IMR-90 (cell line): ENCODE results near the gene HELZ. TPM values are rescaled to one million over a fixed set of nuclear protein-coding genes. Genes with fewer than 3 reads are reported as not detected.

Experiments used
- ATAC-seq: fragments of 200-7000 bp; cut with Tn5 transposase; 2 replicates; pipeline ENCODE4 v1.9.1; 2020; ENCODE audit warnings: low read depth, mild to moderate bottlenecking, moderate library complexity
- BruUV-seq: library from RNA; stranded (reverse); fragments of 400-500 nt; replicated peaks from 2 replicates; lab custom pipeline; 2021; lab: Mats Ljungman, UMichigan
- CTCF ChIA-PET: fragments of 300-600 bp; formaldehyde crosslinking; extraction: SDS; loops from one replicate; lab custom pipeline; 2021; ENCODE audit warnings: antibody characterized with exemption; lab: Yijun Ruan, JAX
- POLR2A ChIA-PET: fragments of 300-600 bp; sonication (Branson Sonifier 250); formaldehyde crosslinking; loops from one replicate; lab custom pipeline; 2022; ENCODE audit warnings: antibody characterized with exemption; ENCODE audit not compliant: unreplicated experiment; lab: Charles Lee
- DNase-seq: peaks from one replicate; pipeline ENCODE4 v3.0.0; 2013
- H2AFZ ChIP-seq: replicated peaks from 2 replicates; pipeline ENCODE3; 2013; ENCODE audit warnings: low read length, mild to moderate bottlenecking; ENCODE audit not compliant: poor library complexity
- H2AK5ac ChIP-seq: 2 replicates; pipeline ENCODE4 v1.6.1; 2013; ENCODE audit warnings: low read depth, low read length, inconsistent platforms
- H2AK9ac ChIP-seq: replicated peaks from 2 replicates; pipeline ENCODE3; 2013; ENCODE audit warnings: mild to moderate bottlenecking, low read depth, low read length, moderate library complexity; ENCODE audit not compliant: poor library complexity
- H2BK120ac ChIP-seq: 2 replicates; pipeline ENCODE4 v1.6.1; 2013; ENCODE audit warnings: low read depth, low read length, inconsistent platforms
- H2BK15ac ChIP-seq: 3 replicates; pipeline ENCODE4 v1.6.1; 2013; ENCODE audit warnings: low read depth, low read length, inconsistent platforms
- H2BK20ac ChIP-seq: 2 replicates; pipeline ENCODE4 v1.6.1; 2013; ENCODE audit warnings: low read depth, mild to moderate bottlenecking, inconsistent platforms, low read length, moderate library complexity
- H2BK5ac ChIP-seq: 2 replicates; pipeline ENCODE4 v1.6.1; 2013; ENCODE audit warnings: mild to moderate bottlenecking, low read depth, low read length, inconsistent platforms; ENCODE audit not compliant: poor library complexity, severe bottlenecking
- H3K14ac ChIP-seq: replicated peaks from 2 replicates; pipeline ENCODE4 v1.6.1; 2013; ENCODE audit warnings: low read depth, low read length, inconsistent platforms
- H3K18ac ChIP-seq: 2 replicates; pipeline ENCODE4 v1.6.1; 2013; ENCODE audit warnings: low read depth, low read length, control low read depth
- H3K23ac ChIP-seq: 2 replicates; pipeline ENCODE4 v1.6.1; 2013; ENCODE audit warnings: low read depth, low read length, inconsistent platforms
- H3K27ac ChIP-seq: 2 replicates; pipeline ENCODE4 v1.5.1; 2013; ENCODE audit warnings: mild to moderate bottlenecking, control low read depth, low read length; ENCODE audit not compliant: insufficient read depth
- H3K27me3 ChIP-seq: 2 replicates; pipeline ENCODE4 v1.6.1; 2013; ENCODE audit warnings: low read length; ENCODE audit not compliant: control insufficient read depth, insufficient read depth
- H3K36me3 ChIP-seq: 2 replicates; pipeline ENCODE4 v1.6.1; 2013; ENCODE audit warnings: low read length, mixed read lengths; ENCODE audit not compliant: control insufficient read depth, insufficient read depth
- H3K4ac ChIP-seq: 2 replicates; pipeline ENCODE4 v1.6.1; 2013; ENCODE audit warnings: low read depth, low read length, inconsistent platforms
- H3K4me1 ChIP-seq: 2 replicates; pipeline ENCODE4 v1.6.1; 2013; ENCODE audit warnings: low read length, mixed read lengths; ENCODE audit not compliant: control insufficient read depth, insufficient read depth
- H3K4me2 ChIP-seq: 2 replicates; pipeline ENCODE4 v1.6.1; 2013; ENCODE audit warnings: low read depth, mild to moderate bottlenecking, control low read depth, low read length, moderate library complexity
- H3K4me3 ChIP-seq: 2 replicates; pipeline ENCODE4 v1.5.1; 2013; ENCODE audit warnings: low read depth, mild to moderate bottlenecking, control low read depth, low read length, moderate library complexity; ENCODE audit not compliant: insufficient read depth
- H3K56ac ChIP-seq: 2 replicates; pipeline ENCODE4 v1.6.1; 2013; ENCODE audit warnings: low read length, inconsistent platforms; ENCODE audit not compliant: insufficient read depth; ENCODE audit errors: extremely low read depth
- H3K79me1 ChIP-seq, 2 experiments: 2 replicates each; pipeline ENCODE4 v1.6.1; 2013; ENCODE audit warnings: low read length in 2 of 2, inconsistent platforms in 1 of 2, low read depth in 1 of 2
- H3K9ac ChIP-seq: 2 replicates; pipeline ENCODE4 v1.6.1; 2013; ENCODE audit warnings: low read depth, low read length, control low read depth
- H3K9me1 ChIP-seq: 2 replicates; pipeline ENCODE4 v1.6.1; 2013; ENCODE audit warnings: low read length, inconsistent platforms; ENCODE audit not compliant: insufficient read depth
- H3K9me3 ChIP-seq: 2 replicates; pipeline ENCODE4 v1.6.1; 2013; ENCODE audit warnings: low read length; ENCODE audit not compliant: control insufficient read depth, insufficient read depth
- H4K20me1 ChIP-seq: 2 replicates; pipeline ENCODE4 v1.6.1; 2013; ENCODE audit warnings: low read length, inconsistent platforms; ENCODE audit not compliant: insufficient read depth
- H4K5ac ChIP-seq: 2 replicates; pipeline ENCODE4 v1.6.1; 2013; ENCODE audit warnings: mild to moderate bottlenecking, low read depth, low read length, control low read depth
- H4K8ac ChIP-seq, 2 experiments: 2 replicates each; pipeline ENCODE4 v1.6.1; 2013; ENCODE audit warnings: low read depth in 2 of 2, low read length in 2 of 2, control low read depth in 1 of 2, inconsistent platforms in 1 of 2
- H4K91ac ChIP-seq: 2 replicates; pipeline ENCODE4 v1.6.1; 2013; ENCODE audit warnings: low read depth, low read length, inconsistent platforms; ENCODE audit not compliant: insufficient read depth
- BHLHE40 ChIP-seq: fragments of 150-350 bp; IDR thresholded peaks from 2 replicates; pipeline ENCODE4 v1.6.1; 2016; ENCODE audit warnings: mild to moderate bottlenecking, low read depth, low read length
- CHD1 ChIP-seq: IDR thresholded peaks from 2 replicates; pipeline ENCODE4 v1.6.1; 2012; ENCODE audit warnings: low read depth, low read length, improper control_type of control experiment
- ELK1 ChIP-seq: fragments of 150-350 bp; IDR thresholded peaks from 2 replicates; pipeline ENCODE4 v1.6.1; 2016; ENCODE audit warnings: low read depth, mild to moderate bottlenecking, low read length, moderate library complexity, borderline replicate concordance
- MAFK ChIP-seq: IDR thresholded peaks from 2 replicates; pipeline ENCODE4 v1.6.1; 2012; ENCODE audit warnings: low read depth, low read length, improper control_type of control experiment
- MXI1 ChIP-seq: IDR thresholded peaks from 2 replicates; pipeline ENCODE4 v1.6.1; 2012; ENCODE audit warnings: low read depth, mild to moderate bottlenecking, low read length, moderate library complexity, borderline replicate concordance
- NFE2L2 ChIP-seq: fragments of 150-350 bp; IDR thresholded peaks from 2 replicates; pipeline ENCODE4 v1.6.1; 2016; ENCODE audit warnings: low read depth, mild to moderate bottlenecking, low read length
- RAD21 ChIP-seq: IDR thresholded peaks from 2 replicates; pipeline ENCODE4 v1.6.1; 2012; ENCODE audit warnings: low read length, improper control_type of control experiment
- RCOR1 ChIP-seq: IDR thresholded peaks from 2 replicates; pipeline ENCODE4 v1.6.1; 2012; ENCODE audit warnings: mild to moderate bottlenecking, low read length, improper control_type of control experiment; ENCODE audit not compliant: insufficient replicate concordance
- USF2 ChIP-seq: fragments of 150-350 bp; IDR thresholded peaks from 2 replicates; pipeline ENCODE4 v1.6.1; 2017; ENCODE audit warnings: mild to moderate bottlenecking, antibody characterized with exemption, low read length, low read depth
- WGBS, 2 experiments: methylation state at CpG; one replicate each; pipeline versions ENCODE4 v1.1.5 to v1.1.7; 2013; ENCODE audit warnings: missing lambda C conversion rate in 2 of 2; ENCODE audit not compliant: insufficient read length in 1 of 2; ENCODE audit errors: extremely low coverage in 2 of 2; 5-methylcytosine and 5-hydroxymethylcytosine counted together
- dilution Hi-C: fragments of 300-500 bp; cut with HindIII; formaldehyde crosslinking; loops from one replicate; pipeline ENCODE4 v1.14.3; 2018; ENCODE audit warnings: low sequenced_read_pairs; ENCODE audit not compliant: unreplicated experiment
- in situ Hi-C: fragments of 300-500 bp; cut with MboI; formaldehyde crosslinking; loops from 3 replicates; pipeline ENCODE4 v1.14.3; 2019; ENCODE audit warnings: low sequenced_read_pairs, inconsistent platforms, mixed read lengths
- intact Hi-C: fragments of 100-400 bp; cut with micrococcal nuclease; formaldehyde crosslinking; loops from 2 replicates; pipeline ENCODE4 v1.10.0; 2022
- polyA plus RNA-seq, 3 experiments: library from polyadenylated mRNA; depleted of rRNA; stranded (reverse); fragments of >200 nt; gene quantifications; 2 replicates each; pipeline ENCODE4 v1.2.3, GENCODE V29; 2012; ENCODE audit warnings: low replicate concordance in 1 of 3
- total RNA-seq: library from RNA; depleted of rRNA; stranded (reverse); fragments of >200 nt; gene quantifications from 2 replicates; pipeline ENCODE4 v1.2.3, GENCODE V29; 2012

The HELZ gene
- total and polyA plus RNA-seq, 2 of the 4 experiments (the other 2 are of a cell fraction), result 8.0 to 60.6 TPM

GRCh38 chr17:67198131-67198530 is 46.9 kb downstream of the HELZ start:
- Histone ChIP-seq H3K14ac (no peak overlapping the region), H2BK20ac (no peak overlapping the region), H3K9me1 (peaks cover 9% of the 10 kb centered on the region), H3K4me2 (no peak overlapping the region), H4K8ac (no peak overlapping the region), H3K4me1 (peaks cover 5% of the 10 kb centered on the region), H2AFZ (no peak overlapping the region), H3K9me3 (no peaks in the 10 kb centered on the region), H3K27me3 (no peaks in the 10 kb centered on the region), H4K91ac (no peak overlapping the region), H2AK9ac (no peak overlapping the region), H3K4me3 (no peak overlapping the region), H2BK15ac (no peak overlapping the region; the same call in 2 of the 3 replicates), H3K56ac (no peak overlapping the region), H2BK5ac (no peak overlapping the region), H2BK120ac (no peak overlapping the region), H3K23ac (no peak overlapping the region), H4K5ac (no peak overlapping the region), H3K27ac (no peak overlapping the region), H3K79me1 (peaks cover 13 to 31% of the 10 kb centered on the region in 2 experiments; a peak in 3 of 4 replicates), H2AK5ac (no peak overlapping the region), H3K36me3 (peaks cover 21% of the 10 kb centered on the region), H3K4ac (no peak overlapping the region), H3K18ac (no peak overlapping the region), H3K9ac (no peak overlapping the region), H4K20me1 (peaks cover 3% of the 10 kb centered on the region; the same call in 1 of the 2 replicates)
- ChIA-PET CTCF (no interaction called here), POLR2A (no interaction called here)
- ATAC-seq, result no peak
- TF ChIP-seq RAD21, result no peak
- no peak for TF ChIP-seq ELK1
- no peak for TF ChIP-seq USF2
- TF ChIP-seq MXI1, result no peak
- TF ChIP-seq MAFK, result no peak
- no peak for TF ChIP-seq BHLHE40
- no peak for TF ChIP-seq RCOR1
- TF ChIP-seq CHD1, result no peak
- TF ChIP-seq NFE2L2, result no peak
- intact Hi-C loops (no loop called here), dilution Hi-C loops (no loop called here), in situ Hi-C loops (no loop called here)
- 90% methylated on average over 2 of the region's 3 CpGs; no CpG with 5 or more reads in 1 of the 2 experiments for WGBS, 2 experiments
- DNase-seq, result no peak
- no TSS peak for BruUV-seq
